HL-60 (cell line): Measurements from ENCODE around the gene NATD1.

Source experiments
- POLR2AphosphoS5 ChIP-seq: IDR thresholded peaks from 2 replicates; pipeline ENCODE4 v1.6.1; 2012; ENCODE audit warnings: low read depth
- SPI1 ChIP-seq: IDR thresholded peaks from 2 replicates; pipeline ENCODE4 v1.6.1; 2012; ENCODE audit warnings: low read depth, mild to moderate bottlenecking, borderline replicate concordance
- TF ChIP-seq, protein P1 (sequence below): IDR thresholded peaks from one replicate; pipeline ENCODE4 v1.5.1; 2011; ENCODE audit warnings: low read length, control low read depth, inconsistent platforms; ENCODE audit not compliant: insufficient read depth

GRCh38 chr17:21272250-21272649 lies 19.0 kb upstream of the NATD1 start:
- TF ChIP-seq, protein P1, sequence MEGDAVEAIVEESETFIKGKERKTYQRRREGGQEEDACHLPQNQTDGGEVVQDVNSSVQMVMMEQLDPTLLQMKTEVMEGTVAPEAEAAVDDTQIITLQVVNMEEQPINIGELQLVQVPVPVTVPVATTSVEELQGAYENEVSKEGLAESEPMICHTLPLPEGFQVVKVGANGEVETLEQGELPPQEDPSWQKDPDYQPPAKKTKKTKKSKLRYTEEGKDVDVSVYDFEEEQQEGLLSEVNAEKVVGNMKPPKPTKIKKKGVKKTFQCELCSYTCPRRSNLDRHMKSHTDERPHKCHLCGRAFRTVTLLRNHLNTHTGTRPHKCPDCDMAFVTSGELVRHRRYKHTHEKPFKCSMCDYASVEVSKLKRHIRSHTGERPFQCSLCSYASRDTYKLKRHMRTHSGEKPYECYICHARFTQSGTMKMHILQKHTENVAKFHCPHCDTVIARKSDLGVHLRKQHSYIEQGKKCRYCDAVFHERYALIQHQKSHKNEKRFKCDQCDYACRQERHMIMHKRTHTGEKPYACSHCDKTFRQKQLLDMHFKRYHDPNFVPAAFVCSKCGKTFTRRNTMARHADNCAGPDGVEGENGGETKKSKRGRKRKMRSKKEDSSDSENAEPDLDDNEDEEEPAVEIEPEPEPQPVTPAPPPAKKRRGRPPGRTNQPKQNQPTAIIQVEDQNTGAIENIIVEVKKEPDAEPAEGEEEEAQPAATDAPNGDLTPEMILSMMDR, result no peak
- no peak for TF ChIP-seq SPI1
- no peak for TF ChIP-seq POLR2AphosphoS5
